Peyer's patch (tissue), 4 donors: ENCODE measurements around the gene CPNE8.

Experiments used
- POLR2A ChIP-seq, 2 donors: fragments of 450-650 bp; IDR thresholded peaks; one replicate each; pipeline ENCODE4 v1.5.1; 2017; ENCODE audit warnings: antibody characterized with exemption in 2 of 2, mild to moderate bottlenecking in 2 of 2, moderate library complexity in 2 of 2
- TF ChIP-seq, protein P1 (sequence below), 6 experiments: fragments of 450-650 bp in 4 of 6; fragments of 200-600 bp in 2 of 6; sonication (generic) in 1 of 6; IDR thresholded peaks; one replicate each; pipeline ENCODE4 v1.5.1; 2017 to 2019; ENCODE audit warnings: antibody characterized with exemption in 6 of 6, mild to moderate bottlenecking in 3 of 6, moderate library complexity in 1 of 6

DNA sequence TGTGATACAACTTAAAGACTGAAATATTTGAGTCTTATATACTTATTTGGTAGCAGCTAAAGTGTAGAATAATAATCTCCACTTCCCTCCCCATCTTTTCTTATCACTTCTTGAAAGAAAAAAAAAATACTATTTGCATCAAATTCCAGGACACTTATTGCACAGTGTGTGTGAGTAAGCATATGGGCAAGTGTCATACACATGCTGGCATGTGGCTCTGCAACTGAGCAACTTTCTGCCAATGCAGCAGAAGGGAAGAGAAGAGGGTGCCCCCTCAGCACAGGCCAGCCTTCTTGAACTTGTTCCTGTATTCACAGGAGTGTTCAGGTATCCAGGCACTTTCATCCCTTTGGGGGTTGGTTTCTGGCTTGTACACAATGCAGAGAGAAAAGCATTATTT lies 145.8 kb downstream of the CPNE8 start:
- TF ChIP-seq, protein P1, sequence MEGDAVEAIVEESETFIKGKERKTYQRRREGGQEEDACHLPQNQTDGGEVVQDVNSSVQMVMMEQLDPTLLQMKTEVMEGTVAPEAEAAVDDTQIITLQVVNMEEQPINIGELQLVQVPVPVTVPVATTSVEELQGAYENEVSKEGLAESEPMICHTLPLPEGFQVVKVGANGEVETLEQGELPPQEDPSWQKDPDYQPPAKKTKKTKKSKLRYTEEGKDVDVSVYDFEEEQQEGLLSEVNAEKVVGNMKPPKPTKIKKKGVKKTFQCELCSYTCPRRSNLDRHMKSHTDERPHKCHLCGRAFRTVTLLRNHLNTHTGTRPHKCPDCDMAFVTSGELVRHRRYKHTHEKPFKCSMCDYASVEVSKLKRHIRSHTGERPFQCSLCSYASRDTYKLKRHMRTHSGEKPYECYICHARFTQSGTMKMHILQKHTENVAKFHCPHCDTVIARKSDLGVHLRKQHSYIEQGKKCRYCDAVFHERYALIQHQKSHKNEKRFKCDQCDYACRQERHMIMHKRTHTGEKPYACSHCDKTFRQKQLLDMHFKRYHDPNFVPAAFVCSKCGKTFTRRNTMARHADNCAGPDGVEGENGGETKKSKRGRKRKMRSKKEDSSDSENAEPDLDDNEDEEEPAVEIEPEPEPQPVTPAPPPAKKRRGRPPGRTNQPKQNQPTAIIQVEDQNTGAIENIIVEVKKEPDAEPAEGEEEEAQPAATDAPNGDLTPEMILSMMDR (IDR thresholded peaks at IDR 0.05): no peak
- TF ChIP-seq POLR2A (IDR thresholded peaks at IDR 0.05): no peak
